GM21528 (cell line): Measurements from ENCODE around the gene TOM1L2.

Experiments used
- ATAC-seq: cut with Tn5 transposase; IDR thresholded peaks from one replicate; pipeline ENCODE4 v1.9.1; 2021; ENCODE audit warnings: mild to moderate bottlenecking, moderate library complexity; ENCODE audit not compliant: unreplicated experiment, low FRiP score

Gene TOM1L2

DNA sequence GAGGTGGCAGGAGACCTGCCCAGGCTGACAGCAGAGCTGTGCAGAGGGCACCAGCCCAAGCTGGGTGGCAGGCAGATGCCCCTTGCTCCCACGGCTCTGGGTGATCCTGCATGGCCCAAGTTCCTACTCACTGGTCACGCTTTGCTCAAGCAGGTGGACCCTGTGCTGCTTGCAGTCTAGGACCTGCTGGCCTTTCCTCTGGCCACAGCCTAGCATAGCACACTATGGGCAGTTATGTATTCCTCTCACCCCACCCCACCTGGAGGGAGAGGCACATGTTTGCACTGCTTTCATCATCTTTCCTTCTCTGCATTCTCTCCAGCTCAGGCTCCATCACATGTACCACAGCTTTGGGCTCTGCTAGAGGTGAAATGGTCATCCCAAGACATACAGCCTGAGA lies 115.8 kb downstream of the TOM1L2 start:
- ATAC-seq = no peak

DNA sequence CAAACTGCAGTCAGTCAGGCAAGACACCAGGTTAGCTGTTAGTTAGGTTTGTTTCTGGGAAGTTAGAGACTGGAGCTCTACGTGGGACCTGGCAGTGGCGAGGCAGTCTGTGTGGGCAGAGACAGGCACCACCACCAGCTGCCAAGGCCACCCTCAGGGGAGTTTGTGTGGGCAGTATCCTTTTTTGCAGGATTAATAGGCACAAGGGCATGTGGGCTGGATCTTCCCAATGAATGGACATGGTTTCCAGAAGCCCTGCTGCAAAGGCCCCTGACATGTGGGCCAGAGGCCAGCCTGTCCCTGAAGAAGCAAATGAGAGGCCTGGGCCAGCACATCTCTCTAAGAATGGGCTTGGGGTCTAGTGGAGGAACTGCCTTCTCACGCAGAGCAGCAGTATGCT lies 116.2 kb downstream of the TOM1L2 start:
- ATAC-seq = no peak

DNA sequence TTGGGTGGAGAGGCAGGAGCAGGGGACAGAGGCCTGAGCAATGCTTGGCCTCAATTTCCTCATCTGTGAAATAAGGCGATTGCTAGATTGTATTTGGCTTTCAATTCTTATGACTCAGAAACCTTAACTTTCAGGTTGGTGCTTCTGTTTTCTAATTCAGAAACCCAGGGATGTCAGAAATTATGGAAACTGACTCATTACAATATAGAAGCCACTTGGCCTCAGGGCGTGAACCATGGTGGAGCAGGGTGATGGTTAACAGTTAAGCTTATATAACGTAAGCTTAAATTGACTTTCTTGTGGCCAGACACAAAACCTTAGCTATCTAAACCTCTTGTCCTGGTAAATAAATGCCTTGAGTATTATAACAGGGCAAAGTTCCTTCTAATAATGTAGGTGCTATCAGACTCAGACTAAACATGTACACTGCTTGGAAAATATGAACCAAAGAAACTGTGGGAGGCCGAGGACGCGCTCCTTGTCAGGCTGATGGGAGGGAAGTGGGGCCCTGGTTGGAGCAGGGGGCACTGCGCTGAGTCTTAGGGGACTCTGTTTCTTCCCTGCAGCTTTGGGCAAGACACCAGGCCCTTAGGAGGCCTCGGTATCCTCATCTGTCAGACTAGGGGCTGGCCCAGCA lies 118.3 kb downstream of the TOM1L2 start:
- ATAC-seq = no peak

DNA sequence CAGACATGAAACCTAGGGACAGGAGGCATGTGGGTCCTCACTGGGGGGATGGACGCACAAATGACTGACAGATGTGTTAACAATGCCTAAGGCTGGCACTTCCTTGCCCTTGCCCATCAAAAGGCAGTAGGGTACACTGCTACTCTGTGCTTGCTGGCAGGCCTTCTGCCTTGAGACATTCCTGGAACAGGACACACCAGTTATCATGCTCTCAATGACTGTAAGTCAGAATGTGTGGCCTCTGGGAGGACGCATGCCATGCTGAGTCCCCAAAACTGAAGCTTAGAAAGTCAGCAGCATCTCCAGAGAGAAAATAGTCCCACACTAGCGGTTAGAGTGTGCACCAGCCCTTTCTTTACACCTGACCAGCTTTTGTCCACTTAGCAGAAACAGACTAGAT lies 119.3 kb downstream of the TOM1L2 start:
- ATAC-seq = no peak

DNA sequence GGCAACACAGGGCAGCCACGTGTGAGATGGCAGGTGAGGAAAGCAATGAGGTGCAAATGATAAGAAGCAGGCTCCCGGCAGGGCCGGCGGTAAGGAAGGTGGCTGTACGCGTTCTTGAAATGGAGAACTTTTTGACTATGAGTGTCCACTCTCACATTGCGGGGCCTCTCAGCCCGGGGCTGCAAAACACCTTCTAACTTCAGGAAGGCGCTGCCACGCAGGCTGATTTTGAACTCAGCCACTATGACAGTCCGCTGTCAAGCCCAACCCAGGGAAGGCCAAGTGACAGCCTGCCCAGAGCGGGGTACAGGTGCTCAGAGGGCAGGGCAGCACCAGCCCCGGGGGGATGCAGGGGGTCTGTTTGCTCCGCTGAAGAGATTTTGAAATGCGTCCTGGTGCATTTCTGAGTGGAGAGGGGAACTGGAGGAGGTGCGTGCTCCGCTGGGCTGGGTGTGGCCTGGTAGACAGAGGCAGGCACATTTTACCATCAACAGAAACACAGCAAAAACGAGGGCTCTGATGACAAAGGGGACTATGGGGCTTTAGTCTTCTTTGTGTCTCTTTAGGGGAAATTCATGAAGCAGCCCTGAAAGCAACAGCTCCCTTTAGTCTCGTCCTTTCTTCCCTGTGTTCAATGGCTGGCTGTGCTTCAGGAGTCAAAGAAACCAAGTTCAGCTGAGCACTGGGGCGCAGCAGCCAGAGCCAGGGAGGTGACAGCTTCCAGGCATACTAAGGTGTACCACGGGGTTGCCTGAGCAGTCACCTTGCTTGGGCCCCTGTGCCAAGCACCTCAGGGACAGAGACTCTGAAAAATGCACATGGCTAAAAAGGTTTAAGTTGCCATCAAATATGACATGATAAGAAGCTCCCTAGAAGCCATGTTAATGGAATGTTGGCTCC lies 120.8 kb downstream of the TOM1L2 start:
- no peak for ATAC-seq

DNA sequence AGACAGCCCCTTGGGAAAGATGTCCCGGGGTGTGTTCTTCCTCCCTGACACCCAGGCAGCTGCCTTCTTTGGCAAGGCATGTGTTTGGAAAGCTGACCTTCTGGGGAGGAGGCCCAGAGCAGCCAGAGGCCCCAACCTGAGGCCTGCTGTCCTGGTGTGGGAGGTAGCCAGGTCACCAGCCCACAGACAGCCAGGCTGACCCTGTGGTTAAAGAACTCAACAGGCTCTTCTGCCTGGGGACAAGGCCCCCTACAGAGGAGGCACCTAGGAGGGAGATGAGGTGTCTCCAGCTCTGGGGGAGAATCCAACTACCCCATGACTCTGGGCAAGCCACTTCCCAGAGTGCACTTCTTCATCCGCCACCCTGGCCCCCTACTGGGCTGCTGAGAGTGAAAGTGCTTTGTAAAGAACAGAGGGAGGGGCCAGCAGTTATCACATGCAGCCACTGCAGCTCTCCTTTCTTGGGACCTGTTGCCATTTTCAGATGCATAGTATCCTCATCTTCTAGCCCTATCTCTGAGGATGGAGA lies 122.3 kb downstream of the TOM1L2 start:
- no peak for ATAC-seq

DNA sequence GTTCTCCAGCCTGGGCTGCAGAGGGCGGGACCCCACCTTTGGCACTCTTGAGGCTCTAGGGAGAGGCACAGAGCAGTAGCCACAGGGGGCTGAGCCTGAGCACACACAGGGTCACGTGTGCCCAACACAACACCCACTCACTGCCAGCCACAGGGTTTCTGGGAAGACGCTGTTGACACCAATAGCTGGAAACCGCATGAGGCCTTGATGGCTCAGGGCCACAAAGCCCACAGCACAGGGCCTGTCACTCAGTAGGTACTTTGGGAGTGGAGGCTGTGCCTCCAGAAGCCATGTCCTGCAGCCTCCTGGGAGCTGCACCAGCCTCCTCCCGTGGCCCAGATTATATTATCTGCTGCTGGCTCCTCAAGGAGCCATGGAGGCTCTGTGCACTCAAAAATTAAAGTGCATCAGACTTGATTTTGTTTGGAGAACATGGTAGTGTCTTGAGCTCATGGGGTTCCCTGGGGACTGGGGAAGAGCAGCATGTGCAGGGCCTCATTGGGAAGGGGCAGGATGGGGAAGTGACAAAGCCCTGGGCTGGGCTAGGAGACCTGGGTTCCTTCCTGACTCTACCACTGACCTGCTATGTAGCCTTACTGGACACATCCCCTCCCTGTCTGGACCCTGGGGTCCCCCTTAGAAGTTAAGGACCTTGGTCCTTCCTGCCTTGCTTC lies 122.9 kb downstream of the TOM1L2 start:
- ATAC-seq = no peak

DNA sequence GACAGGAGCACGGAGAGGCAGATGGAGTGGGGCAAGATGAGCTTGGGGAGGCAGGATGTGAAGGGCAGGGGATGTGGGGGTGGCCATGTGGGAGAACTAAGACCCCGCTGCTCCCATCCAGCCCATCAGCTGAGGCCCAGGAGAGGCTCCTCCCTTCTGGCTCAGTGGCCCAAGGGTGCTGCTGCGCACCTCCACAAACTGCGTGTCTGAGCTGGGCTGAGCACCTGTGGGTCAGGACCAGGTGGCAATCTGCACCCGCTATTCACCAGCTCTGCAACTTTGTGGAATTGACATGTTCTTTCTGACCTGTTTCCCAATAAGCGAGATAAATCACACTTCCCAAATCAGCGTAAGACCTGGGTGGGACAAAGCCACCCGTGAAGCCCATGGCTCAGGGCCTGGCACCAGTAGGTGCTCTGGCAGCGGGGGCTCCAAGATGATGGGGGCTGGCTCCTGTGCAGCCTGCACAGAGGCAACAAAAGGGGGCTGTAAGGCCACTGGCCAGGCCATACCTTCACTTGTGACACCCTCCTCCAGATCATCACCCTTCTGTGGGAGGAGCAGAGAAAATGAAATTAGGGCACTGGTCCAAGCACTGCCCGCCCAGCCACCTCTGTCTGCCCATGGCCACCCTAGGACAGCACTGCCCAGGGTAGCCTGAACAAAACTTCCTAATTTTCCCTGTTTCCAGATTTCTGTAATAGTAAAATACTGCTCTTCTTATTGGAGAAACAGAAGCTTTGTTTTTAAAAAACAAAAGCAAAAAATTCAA lies 123.7 kb downstream of the TOM1L2 start:
- ATAC-seq = no peak

DNA sequence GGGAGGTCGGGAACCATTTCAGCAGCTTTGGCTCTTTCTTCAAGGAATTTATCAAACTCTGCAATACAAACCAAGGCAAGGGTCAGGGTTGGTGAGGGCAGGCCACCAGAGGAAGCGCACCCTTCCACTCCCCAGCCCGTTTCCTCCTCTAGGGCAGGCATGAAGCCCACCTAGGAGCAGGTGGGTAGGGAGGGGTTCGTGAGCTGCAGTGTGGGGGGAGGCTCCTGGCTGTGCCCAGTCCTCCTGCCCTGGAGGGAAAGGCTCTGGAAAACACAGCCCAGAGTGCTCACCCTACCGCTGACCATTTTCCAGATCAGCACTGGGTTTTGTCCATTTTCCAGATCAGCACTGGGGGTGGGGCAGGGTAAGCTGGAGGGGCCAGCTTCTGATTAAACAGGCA lies 124.5 kb downstream of the TOM1L2 start:
- ATAC-seq = no peak

DNA sequence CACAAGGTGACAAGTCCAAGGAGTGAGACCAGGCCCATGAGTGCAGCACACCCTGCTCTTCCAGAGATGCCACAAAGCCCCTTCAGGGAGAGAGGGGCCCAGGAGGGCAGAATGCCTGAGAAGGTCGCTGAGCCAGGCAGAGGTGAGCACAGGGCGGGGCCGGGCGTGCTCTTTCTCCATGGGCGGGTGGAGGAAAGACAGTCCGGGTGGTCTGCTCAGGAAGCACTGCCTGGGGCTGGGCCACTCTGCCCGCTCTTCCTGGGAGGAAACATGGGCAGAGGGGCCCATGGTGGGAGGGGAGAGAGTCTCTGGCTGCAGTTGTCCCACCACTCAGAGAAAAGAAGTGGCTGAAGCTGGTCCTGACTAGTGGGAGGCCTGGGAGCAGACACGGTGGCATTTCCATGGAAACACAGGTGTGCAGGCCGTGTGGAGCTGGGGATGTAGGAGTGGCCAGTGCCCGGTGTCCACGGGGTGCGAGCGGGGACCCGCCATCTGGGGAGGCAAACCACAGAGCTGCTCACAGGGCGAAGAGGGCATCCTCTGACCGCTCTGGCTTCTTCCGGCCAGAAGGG lies 125.0 kb downstream of the TOM1L2 start:
- ATAC-seq = no peak

DNA sequence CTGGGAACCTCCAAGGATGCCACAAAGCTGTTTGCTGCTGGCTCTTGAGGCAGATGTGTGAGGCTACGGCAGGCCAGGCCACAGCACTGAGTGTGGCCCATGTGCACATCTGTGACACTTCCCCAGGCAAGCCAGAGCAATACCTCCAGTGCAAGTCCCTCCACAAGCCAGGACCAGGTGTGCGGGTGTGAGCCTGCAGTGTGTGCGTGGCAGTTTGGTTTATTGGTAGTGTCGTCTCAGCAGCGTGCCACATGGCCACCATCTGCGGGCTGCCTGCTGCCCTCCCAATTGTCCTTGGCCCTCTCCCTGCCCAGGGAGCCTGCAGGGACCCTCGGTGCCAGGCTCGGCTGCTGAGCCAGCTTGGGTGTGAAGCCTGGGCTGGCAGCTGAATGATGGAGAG lies 125.6 kb downstream of the TOM1L2 start:
- ATAC-seq = no peak

DNA sequence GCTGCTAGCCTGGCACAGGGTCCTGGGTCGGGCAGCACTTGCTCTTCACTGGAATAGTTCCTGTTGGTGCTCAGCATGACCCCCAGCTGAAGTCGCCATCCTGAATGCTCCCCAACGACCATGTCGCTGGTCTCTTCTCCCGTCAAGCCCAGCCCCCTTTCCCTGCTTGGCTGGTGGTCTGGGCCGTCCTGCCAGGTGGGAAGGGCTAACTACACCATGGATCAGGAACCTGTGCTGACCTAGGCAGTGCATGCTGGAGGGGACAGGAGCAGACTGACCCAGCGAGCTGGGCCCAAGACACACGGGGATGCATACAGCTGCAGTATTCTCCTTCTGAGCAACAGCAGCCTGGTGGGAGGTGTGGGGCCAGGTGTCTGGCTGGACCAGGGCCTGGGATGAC lies 126.2 kb downstream of the TOM1L2 start:
- ATAC-seq = no peak

DNA sequence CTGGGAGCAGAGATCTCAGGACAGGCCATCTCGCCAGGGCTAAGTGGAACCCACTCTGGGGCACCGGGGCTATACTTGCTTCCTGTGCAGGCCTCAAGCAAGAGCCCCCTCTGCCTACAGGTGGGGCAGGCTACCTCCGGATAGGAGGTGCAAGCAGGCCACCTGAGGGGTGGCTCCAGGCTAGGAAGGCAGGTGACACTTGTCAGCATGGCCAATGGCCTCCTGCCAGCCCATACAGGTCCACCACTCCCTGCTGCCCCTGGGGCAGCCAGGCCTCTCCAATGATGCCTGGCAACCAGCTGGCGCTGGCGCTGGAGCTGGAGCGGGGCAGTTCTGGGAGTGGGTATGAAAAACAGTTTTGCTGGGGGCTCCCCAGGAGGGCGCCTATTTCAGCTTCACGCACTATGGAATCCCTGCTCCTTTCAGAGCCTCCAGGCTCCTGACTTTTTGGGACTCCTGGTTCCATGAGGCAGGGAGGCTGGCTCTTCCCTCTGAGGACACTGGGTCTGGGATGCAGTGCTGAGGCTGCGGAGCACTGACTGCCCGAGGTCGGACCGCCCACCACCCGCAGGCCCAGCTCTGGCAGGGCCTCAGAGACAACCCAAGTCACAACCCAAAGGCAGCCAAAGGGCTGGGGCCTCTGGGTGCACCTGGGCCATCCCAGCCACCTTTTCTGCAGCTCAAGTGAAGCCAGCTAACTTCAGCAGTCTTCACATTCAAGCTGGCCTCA lies 127.0 kb downstream of the TOM1L2 start:
- ATAC-seq = no peak

DNA sequence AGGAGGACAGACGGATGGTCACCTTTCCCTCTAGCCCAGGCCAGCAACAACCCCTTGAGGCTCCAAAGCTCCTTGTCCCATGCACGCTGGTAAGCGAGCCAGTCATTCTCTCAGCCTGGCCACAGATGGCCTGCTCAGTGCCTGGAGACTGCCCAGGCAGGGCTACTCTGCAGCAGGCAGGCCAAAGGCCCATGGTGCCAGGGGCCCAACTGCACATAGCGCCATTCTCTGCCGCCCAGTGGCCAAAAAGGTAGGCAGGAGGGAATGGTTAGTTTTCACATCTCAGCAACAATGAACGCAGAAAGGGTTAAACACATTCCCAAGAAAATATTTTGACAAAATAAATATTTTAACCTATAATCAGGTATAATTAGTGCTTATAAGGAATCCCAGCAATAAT lies 127.7 kb downstream of the TOM1L2 start:
- ATAC-seq = no peak

DNA sequence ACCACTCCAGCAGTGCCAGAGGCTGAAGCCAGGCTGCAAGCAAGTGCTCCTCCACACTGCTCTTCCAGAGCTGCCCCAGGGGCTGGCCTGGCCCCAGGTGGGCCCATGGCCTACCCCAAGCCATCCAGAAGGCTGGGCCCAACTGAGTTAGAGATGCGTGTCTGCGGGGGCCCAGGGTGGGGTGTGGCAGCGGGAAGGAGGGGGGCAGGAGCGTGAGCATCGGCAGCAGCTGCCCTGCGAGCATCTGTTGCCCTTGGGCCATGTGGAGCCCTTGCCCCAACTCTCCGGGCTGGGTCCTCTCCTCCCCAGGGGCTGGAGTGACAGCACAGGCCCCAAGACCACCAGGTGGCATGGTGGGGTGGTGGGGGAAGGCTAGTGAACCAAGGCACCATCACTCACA lies 128.1 kb downstream of the TOM1L2 start:
- ATAC-seq = no peak

DNA sequence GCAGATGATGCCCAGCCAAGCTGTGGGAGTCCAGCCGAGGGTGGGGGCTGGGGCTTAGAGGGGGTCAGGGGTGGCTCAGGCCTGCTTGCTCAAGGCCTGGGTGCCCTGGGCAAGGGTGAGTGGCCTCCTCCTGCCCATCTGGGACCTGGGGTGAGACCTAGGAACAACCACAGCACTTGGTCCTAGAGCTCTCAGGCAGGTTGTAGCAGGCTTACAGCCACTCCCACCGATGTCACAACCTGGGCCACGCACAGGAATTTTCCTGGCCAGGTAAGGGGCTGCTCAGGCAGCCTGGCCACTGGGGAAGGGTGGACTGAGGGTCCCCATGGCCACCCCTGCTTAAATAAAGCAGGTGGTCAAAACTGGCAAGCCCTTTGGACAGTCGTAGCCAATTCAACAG lies 129.1 kb downstream of the TOM1L2 start:
- ATAC-seq = no peak

DNA sequence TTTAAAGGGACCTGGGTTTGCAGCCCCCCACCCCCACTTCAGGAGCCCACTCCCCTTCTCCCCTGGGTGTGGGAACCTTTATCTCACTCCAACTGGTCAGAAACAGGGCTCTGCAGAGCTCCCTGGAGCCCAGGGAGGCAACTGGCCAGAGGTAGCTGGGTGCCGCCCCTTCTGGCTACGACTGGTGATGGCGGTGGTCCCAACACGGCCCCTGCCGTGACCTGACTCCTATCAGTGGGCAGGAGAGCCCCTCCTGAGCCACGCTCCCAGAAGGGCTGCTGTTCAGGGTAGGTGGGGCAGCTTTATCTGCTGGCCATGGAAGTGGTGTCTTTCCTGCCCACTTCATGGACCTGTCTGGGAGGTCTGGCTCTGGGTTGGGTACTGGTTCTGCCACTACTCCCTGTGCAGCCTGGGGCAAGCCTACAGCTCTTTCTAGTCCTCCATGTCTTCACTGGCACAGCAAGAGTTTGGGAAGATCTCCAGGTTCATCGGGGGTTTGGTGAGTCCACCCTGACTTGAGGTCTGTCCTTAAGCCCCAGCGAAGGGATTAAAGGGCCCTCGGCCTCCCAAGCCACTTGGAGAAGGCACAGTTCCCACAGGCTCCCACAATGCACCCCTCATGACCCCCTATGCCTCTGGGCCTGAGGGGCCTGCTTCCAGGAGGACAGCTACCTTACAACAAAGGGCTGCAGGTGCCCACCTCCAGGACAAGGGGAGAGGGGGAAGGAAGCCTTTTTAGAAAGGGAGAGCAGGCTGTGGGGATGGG lies 129.9 kb downstream of the TOM1L2 start:
- no peak for ATAC-seq

DNA sequence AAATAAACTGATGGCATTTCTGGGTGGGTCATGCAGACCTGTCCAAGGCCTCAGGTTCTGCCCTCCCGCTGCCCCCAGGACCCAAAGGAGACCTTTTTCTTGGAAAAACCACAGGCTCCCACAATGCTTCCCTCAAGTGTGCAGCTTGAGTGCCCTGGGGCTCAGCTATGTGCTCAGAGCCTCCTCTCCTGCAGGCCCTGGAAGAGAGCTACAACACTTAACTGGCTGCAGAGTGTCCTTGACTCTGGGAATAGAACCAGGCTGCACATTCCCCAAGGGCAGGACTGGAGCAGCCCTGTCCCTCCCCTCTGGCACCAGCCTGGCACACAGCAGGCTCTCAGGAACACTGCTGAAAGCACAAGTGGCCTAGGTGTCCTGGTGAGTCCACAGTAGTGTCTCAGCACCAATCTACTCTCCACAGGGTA lies 130.6 kb downstream of the TOM1L2 start:
- ATAC-seq = no peak
